Activated CD8-positive, alpha-beta T cell treated with anti-CD3 and anti-CD28 coated beads, Interleukin-2, amount 10 ng/mL, durations not matched to agents 7 days and 5 days (primary cell): ENCODE results near the gene UXT. TPM values are rescaled to one million over a fixed set of nuclear protein-coding genes. Genes with fewer than 3 reads are reported as not detected.

Experiments
- ATAC-seq: fragments of 150-1000 bp; cut with Tn5 transposase; one replicate; pipeline ENCODE4 v1.10.0; 2021; ENCODE audit warnings: moderate library complexity
- CTCF ChIA-PET: fragments of 350-600 bp; sonication (Branson Sonifier 250); formaldehyde crosslinking; loops from one replicate; lab custom pipeline; 2021; ENCODE audit warnings: antibody characterized with exemption; lab: Charles Lee
- POLR2A ChIA-PET: fragments of 350-600 bp; sonication (Branson Sonifier 250); formaldehyde crosslinking; loops from one replicate; lab custom pipeline; 2021; ENCODE audit warnings: antibody characterized with exemption; lab: Charles Lee
- DNase-seq: peaks from one replicate; pipeline ENCODE4 v3.0.0-alpha.2; 2020
- H3K27ac Mint-ChIP-seq: one replicate; pipeline ENCODE4 v1.8.0; 2021; ENCODE audit warnings: mild to moderate bottlenecking, mixed read lengths
- H3K27me3 Mint-ChIP-seq: one replicate; pipeline ENCODE4 v1.8.0; 2021; ENCODE audit warnings: low read depth, mixed read lengths
- H3K36me3 Mint-ChIP-seq: one replicate; pipeline ENCODE4 v1.8.0; 2021; ENCODE audit warnings: low read depth, mixed read lengths
- H3K4me1 Mint-ChIP-seq: one replicate; pipeline ENCODE4 v1.8.0; 2021; ENCODE audit warnings: low read depth, mixed read lengths
- H3K4me3 Mint-ChIP-seq: one replicate; pipeline ENCODE4 v1.8.0; 2021; ENCODE audit warnings: mild to moderate bottlenecking, mixed read lengths
- H3K9me3 Mint-ChIP-seq: one replicate; pipeline ENCODE4 v1.8.0; 2022; ENCODE audit warnings: mixed read lengths; ENCODE audit not compliant: insufficient read depth
- total RNA-seq, 2 experiments: library from RNA; stranded (reverse); gene quantifications; one replicate each; pipeline ENCODE4 v1.2.3, GENCODE V29; 2021

Gene UXT
- total RNA-seq, 2 experiments from 2014 or later = 148 to 156 TPM

- H3K27me3 Mint-ChIP-seq = no peaks in the 10 kb centered on the region
- POLR2A ChIA-PET = no interaction called here
- ATAC-seq = no peak
- peaks cover 40% of the 10 kb centered on the region for H3K36me3 Mint-ChIP-seq
- peaks cover 53% of the 10 kb centered on the region for H3K4me1 Mint-ChIP-seq
- no peak overlapping the region for H3K27ac Mint-ChIP-seq
- DNase-seq = no peak
- H3K4me3 Mint-ChIP-seq = no peak overlapping the region
- CTCF ChIA-PET = no interaction called here
- H3K9me3 Mint-ChIP-seq = no peaks in the 10 kb centered on the region
These were observed 12.3 kb downstream of the UXT start for GRCh38 chrX:47646636-47647035.

- H3K4me1 Mint-ChIP-seq = peaks cover 43% of the 10 kb centered on the region
- peaks cover 41% of the 10 kb centered on the region for H3K36me3 Mint-ChIP-seq
- no peaks in the 10 kb centered on the region for H3K9me3 Mint-ChIP-seq
- ATAC-seq (no peak), DNase-seq (no peak)
- CTCF ChIA-PET = no interaction called here
- H3K4me3 Mint-ChIP-seq = no peak overlapping the region
- POLR2A ChIA-PET = no interaction called here
- H3K27me3 Mint-ChIP-seq = no peaks in the 10 kb centered on the region
- H3K27ac Mint-ChIP-seq = no peak overlapping the region
These were observed 13.4 kb downstream of the UXT start for GRCh38 chrX:47645530-47645929.

GRCh38 chrX:47644557-47645091 lies 14.4 kb downstream of the UXT start:
- POLR2A ChIA-PET = no interaction called here
- no peak overlapping the region for H3K4me3 Mint-ChIP-seq
- H3K27ac Mint-ChIP-seq = peak overlapping the region; percentile 11
- no peak for DNase-seq
- no peaks in the 10 kb centered on the region for H3K27me3 Mint-ChIP-seq
- H3K9me3 Mint-ChIP-seq = no peaks in the 10 kb centered on the region
- CTCF ChIA-PET = interaction anchor here (0.7 to 1.6 kb wide), 4 partner anchors 14 to 147 kb away, joined by 4 read pairs; no protein-coding TSS in a partner anchor
- peaks cover 43% of the 10 kb centered on the region for H3K4me1 Mint-ChIP-seq
- ATAC-seq = no peak
- peaks cover 50% of the 10 kb centered on the region for H3K36me3 Mint-ChIP-seq

GRCh38 chrX:47643926-47644325 lies 15.1 kb downstream of the UXT start:
- Mint-ChIP-seq H3K27me3 (no peaks in the 10 kb centered on the region), H3K9me3 (no peaks in the 10 kb centered on the region), H3K4me1 (peaks cover 40% of the 10 kb centered on the region), H3K36me3 (peaks cover 50% of the 10 kb centered on the region), H3K4me3 (no peak overlapping the region), H3K27ac (peak overlapping the region; percentile 43)
- POLR2A ChIA-PET = no interaction called here
- no peak for DNase-seq
- CTCF ChIA-PET = interaction anchor here (0.7 to 1.6 kb wide), 4 partner anchors 13 to 147 kb away, joined by 4 read pairs; no protein-coding TSS in a partner anchor
- no peak for ATAC-seq

- Mint-ChIP-seq H3K27ac (no peak overlapping the region), H3K4me1 (peaks cover 30% of the 10 kb centered on the region), H3K4me3 (no peak overlapping the region), H3K27me3 (no peaks in the 10 kb centered on the region), H3K9me3 (no peaks in the 10 kb centered on the region), H3K36me3 (peaks cover 54% of the 10 kb centered on the region)
- ATAC-seq = no peak
- POLR2A ChIA-PET = no interaction called here
- CTCF ChIA-PET = no interaction called here
- no peak for DNase-seq
These were observed 20.2 kb downstream of the UXT start for GRCh38 chrX:47638816-47639215.

DNA sequence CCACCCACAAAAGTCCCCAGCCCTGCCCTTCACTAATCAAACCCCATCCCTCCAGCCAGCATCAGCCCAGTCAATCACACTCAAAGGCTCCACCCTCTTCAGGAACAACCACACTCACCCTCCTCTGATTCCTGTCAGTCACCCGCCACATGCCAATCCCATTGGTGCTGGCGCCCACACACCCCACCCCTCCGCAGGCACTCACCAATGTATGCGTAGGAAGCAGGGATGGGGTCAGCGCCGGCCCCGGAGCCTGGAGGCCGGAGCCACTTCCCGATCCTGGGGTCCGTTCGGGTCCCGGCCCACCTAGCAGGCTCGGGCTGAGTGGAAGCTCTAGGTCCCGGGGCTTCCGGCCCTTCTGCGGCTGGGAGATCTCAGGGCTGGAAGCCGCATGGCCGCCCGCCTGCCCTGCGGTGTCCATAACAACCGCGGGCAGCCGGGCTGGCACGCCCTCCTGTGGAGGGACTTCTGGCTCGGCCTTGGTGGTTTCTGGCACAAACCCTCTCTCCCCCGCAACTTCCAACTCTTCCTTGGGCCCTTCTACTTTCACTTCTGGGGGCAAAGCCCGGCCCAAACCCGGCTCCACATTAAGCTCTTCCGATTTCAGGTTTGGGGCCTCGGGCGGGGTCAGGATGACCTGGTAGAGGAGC lies 21.3 kb downstream of the UXT start:
- ATAC-seq (peak; percentile 66), DNase-seq (no peak)
- Mint-ChIP-seq H3K4me3 (peak overlapping the region; percentile 25), H3K36me3 (peaks cover 54% of the 10 kb centered on the region), H3K27me3 (no peaks in the 10 kb centered on the region), H3K9me3 (no peaks in the 10 kb centered on the region), H3K27ac (peak overlapping the region; percentile 50), H3K4me1 (peaks cover 30% of the 10 kb centered on the region)
- CTCF ChIA-PET = no interaction called here
- POLR2A ChIA-PET = no interaction called here

DNA sequence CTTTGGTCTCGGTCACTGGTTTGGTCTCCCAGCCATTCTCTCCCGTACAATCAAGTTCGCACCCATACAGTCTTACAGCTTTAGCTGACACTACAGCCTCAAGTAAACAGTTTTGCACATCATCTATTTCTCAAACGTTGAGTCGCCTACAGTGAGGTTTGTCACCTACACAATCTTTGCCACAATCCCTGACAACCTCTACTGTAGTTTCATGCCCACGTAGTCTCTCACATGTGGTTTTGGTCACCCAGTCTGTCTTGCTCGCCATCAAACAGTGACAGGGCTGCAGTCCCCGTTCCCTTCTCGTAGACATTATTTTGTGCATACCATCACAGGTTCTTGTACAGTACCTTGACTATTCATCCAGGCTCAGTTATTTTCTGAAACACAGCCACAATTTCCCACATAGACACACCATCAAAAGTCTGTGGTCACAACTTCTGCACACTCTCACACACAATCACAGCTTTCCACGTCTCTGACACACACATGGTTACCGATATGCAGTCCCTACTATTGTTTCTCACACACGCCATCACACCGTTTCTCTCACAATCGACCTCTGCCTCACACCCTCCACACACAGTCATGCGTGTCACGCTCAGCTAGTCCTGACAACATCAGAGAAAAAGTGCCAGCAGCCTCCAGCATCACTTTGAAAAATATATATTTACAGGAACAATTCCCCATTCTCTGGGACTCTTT lies 24.0 kb downstream of the UXT start:
- Mint-ChIP-seq H3K4me3 (no peak overlapping the region), H3K9me3 (no peaks in the 10 kb centered on the region), H3K4me1 (peaks cover 35% of the 10 kb centered on the region), H3K27me3 (no peaks in the 10 kb centered on the region), H3K36me3 (peaks cover 39% of the 10 kb centered on the region), H3K27ac (no peak overlapping the region)
- POLR2A ChIA-PET = no interaction called here
- CTCF ChIA-PET = no interaction called here
- DNase-seq = peak; percentile 35
- peak; percentile 65 for ATAC-seq

- ATAC-seq (no peak), DNase-seq (no peak)
- H3K4me1 Mint-ChIP-seq = peaks cover 39% of the 10 kb centered on the region
- H3K36me3 Mint-ChIP-seq = peaks cover 28% of the 10 kb centered on the region
- no peaks in the 10 kb centered on the region for H3K27me3 Mint-ChIP-seq
- no peak overlapping the region for H3K27ac Mint-ChIP-seq
- H3K4me3 Mint-ChIP-seq = no peak overlapping the region
- ChIA-PET CTCF (interaction anchor here (0.9 kb wide), 1 partner anchor 110 kb away, joined by 3 read pairs; no protein-coding TSS in a partner anchor), POLR2A (no interaction called here)
- no peaks in the 10 kb centered on the region for H3K9me3 Mint-ChIP-seq
These were observed 25.0 kb downstream of the UXT start for GRCh38 chrX:47633689-47634590.

DNA sequence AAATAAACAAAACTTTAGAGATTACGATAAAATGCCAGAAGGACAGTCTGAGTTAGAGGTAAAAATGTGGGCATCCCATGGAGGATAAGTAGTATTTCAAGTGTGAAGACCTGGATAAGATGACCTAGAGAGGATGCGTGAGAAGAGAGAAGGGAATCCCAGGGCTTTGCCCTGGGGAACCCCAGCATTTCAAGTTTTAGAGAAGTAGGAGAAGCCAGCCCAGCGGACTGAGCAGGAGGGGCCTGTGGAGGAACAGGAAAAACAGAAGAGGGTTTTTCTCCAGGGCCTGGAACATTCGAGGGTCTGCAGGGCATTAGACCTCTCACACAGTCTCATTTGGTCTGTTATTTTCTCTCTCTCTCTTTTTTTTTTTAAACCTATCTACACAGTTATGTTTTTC lies 26.3 kb downstream of the UXT start:
- Mint-ChIP-seq H3K27me3 (no peaks in the 10 kb centered on the region), H3K36me3 (peaks cover 17% of the 10 kb centered on the region), H3K27ac (no peak overlapping the region), H3K4me1 (peaks cover 31% of the 10 kb centered on the region), H3K4me3 (no peak overlapping the region), H3K9me3 (no peaks in the 10 kb centered on the region)
- POLR2A ChIA-PET = no interaction called here
- DNase-seq = no peak
- CTCF ChIA-PET = no interaction called here
- ATAC-seq = no peak

GRCh38 chrX:47631676-47632075 lies 27.3 kb downstream of the UXT start:
- Mint-ChIP-seq H3K4me3 (no peak overlapping the region), H3K36me3 (peaks cover 7% of the 10 kb centered on the region), H3K9me3 (no peaks in the 10 kb centered on the region), H3K4me1 (peaks cover 22% of the 10 kb centered on the region), H3K27ac (no peak overlapping the region), H3K27me3 (no peaks in the 10 kb centered on the region)
- ChIA-PET CTCF (interaction anchor here (1.2 to 1.6 kb wide), 2 partner anchors 8 to 12 kb away, joined by 4 to 5 read pairs; no protein-coding TSS in a partner anchor), POLR2A (no interaction called here)
- ATAC-seq (no peak), DNase-seq (no peak)

GRCh38 chrX:47629419-47630200 lies 29.4 kb downstream of the UXT start, which contains the start of gene CFP:
CFP (minus strand) TSS chrX:47629930; CDS start chrX:47629844, 86 bp downstream.
- ATAC-seq = peak; percentile 69
- peak within 1 kb of the TSS; percentile 70 for H3K4me3 Mint-ChIP-seq
- peak within 1 kb of the TSS; percentile 82 for H3K27ac Mint-ChIP-seq
- no peak for DNase-seq
- no peaks in the 10 kb centered on the region for H3K36me3 Mint-ChIP-seq
- CTCF ChIA-PET = interaction anchor here (1.0 to 2.1 kb wide), 6 partner anchors 10 to 132 kb away, joined by 3 to 6 read pairs (median 4); partner anchors contain the start of genes ELK1 and TIMP1
- H3K9me3 Mint-ChIP-seq = no peaks in the 10 kb centered on the region
- H3K4me1 Mint-ChIP-seq = peaks cover 14% of the 10 kb centered on the region
- POLR2A ChIA-PET = interaction anchor here (1.0 kb wide), 2 partner anchors 20 to 73 kb away, joined by 3 read pairs; no protein-coding TSS in a partner anchor
- no peaks in the 10 kb centered on the region for H3K27me3 Mint-ChIP-seq
